ENCODE measurements around the gene TSPAN14. TPM values are rescaled to one million over a fixed set of nuclear protein-coding genes. Genes with fewer than 3 reads are reported as not detected.

TSPAN14 gene
- total RNA-seq, 1 donor from 2014 or later = 111 TPM

- TF ChIP-seq CTCF (conservative IDR thresholded peaks at IDR 0.05) = no peak
- Mint-ChIP-seq H3K27ac (no peak overlapping the region), H3K4me1 (ENCODE audit: unreplicated experiment) (peaks cover 24% of the 10 kb centered on the region), H3K36me3 (peaks cover 50% of the 10 kb centered on the region), H3K27me3 (no peaks in the 10 kb centered on the region), H3K9me3 (no peaks in the 10 kb centered on the region), H3K4me3 (no peak overlapping the region)
- no peak for DNase-seq (ENCODE audit: extremely low spot score, unreplicated experiment)
Measured at GRCh38 chr10:80491251-80492102, 37.4 kb downstream of the TSPAN14 start.

DNA sequence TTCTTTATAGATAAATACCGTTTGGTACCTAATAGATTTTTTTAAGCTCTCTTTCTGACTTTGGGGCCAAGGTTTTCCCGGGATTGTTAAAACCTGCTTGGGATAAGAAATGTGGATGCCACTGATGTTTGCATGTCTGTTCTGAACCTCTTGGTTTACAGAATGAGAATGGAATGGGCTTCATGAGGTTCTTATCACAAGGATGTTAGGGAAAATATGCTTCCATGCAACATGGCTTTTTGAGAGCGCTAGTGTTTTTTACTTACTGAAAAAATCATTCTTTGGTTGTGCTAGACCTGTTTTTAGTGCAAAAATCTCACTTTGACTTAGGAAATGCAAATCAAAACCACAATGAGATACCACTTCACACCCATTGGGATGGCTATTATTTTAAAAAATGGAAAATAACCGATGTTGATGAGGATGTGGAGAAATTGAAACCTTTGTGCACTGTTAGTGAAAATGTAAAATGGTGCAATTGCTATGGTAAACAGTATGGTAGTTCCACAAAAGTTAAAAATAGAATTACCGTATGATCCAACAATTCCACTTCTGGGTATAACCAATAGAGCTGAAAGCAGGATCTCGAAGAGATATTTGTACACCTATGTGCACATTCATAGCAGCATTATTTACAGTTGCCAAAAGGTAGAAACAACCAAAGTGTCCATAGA is 38.9 kb downstream of the TSPAN14 start:
- no peak for DNase-seq (ENCODE audit: extremely low spot score, unreplicated experiment)
- no peaks in the 10 kb centered on the region for H3K27me3 Mint-ChIP-seq
- no peaks in the 10 kb centered on the region for H3K9me3 Mint-ChIP-seq
- peak overlapping the region; percentile 43 for H3K27ac Mint-ChIP-seq
- peaks cover 59% of the 10 kb centered on the region for H3K36me3 Mint-ChIP-seq
- H3K4me1 Mint-ChIP-seq (ENCODE audit: unreplicated experiment) = peaks cover 28% of the 10 kb centered on the region
- H3K4me3 Mint-ChIP-seq = no peak overlapping the region
- TF ChIP-seq CTCF (conservative IDR thresholded peaks at IDR 0.05) = no peak

- TF ChIP-seq CTCF (conservative IDR thresholded peaks at IDR 0.05) = no peak
- Mint-ChIP-seq H3K27ac (peak overlapping the region; percentile 43), H3K4me1 (ENCODE audit: unreplicated experiment) (peaks cover 34% of the 10 kb centered on the region), H3K36me3 (peaks cover 60% of the 10 kb centered on the region), H3K4me3 (no peak overlapping the region), H3K9me3 (no peaks in the 10 kb centered on the region), H3K27me3 (no peaks in the 10 kb centered on the region)
- DNase-seq (ENCODE audit: extremely low spot score, unreplicated experiment) = no peak
Measured at GRCh38 chr10:80493522-80494051, 39.5 kb downstream of the TSPAN14 start.

DNA sequence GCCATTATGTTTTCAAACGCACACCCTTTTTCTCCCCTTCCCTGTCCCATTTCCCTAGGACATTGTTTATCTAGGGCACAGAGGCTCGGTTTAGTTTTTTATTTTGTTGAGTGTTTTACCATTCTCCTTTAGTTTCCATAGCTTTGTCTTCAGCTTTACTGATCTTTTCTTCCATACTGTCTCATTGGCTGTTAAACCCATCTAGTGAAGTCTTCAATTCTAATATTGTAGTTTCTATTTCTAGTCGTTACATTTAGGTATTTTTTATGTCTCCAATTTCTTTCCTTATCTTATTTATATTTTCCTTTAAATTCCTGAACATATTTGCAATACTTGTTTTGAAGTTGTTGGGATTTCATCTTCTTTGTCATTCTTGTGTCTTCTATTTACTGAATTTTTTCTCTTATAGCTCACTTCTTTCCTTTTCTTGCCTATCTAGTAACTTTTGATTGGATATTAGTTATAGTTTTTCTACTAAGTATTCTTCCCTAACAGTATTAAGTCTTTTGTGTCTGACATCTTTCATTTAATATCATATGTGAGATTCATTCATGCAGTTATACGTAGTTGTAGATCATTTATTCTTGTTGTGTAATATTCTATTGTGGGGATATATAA is 42.6 kb downstream of the TSPAN14 start:
- Mint-ChIP-seq H3K27me3 (no peaks in the 10 kb centered on the region), H3K36me3 (peaks cover 38% of the 10 kb centered on the region), H3K4me3 (no peak overlapping the region), H3K9me3 (no peaks in the 10 kb centered on the region), H3K4me1 (ENCODE audit: unreplicated experiment) (peaks cover 45% of the 10 kb centered on the region), H3K27ac (peak overlapping the region; percentile 2)
- DNase-seq (ENCODE audit: extremely low spot score, unreplicated experiment) = no peak
- no peak for TF ChIP-seq CTCF (conservative IDR thresholded peaks at IDR 0.05)

DNA sequence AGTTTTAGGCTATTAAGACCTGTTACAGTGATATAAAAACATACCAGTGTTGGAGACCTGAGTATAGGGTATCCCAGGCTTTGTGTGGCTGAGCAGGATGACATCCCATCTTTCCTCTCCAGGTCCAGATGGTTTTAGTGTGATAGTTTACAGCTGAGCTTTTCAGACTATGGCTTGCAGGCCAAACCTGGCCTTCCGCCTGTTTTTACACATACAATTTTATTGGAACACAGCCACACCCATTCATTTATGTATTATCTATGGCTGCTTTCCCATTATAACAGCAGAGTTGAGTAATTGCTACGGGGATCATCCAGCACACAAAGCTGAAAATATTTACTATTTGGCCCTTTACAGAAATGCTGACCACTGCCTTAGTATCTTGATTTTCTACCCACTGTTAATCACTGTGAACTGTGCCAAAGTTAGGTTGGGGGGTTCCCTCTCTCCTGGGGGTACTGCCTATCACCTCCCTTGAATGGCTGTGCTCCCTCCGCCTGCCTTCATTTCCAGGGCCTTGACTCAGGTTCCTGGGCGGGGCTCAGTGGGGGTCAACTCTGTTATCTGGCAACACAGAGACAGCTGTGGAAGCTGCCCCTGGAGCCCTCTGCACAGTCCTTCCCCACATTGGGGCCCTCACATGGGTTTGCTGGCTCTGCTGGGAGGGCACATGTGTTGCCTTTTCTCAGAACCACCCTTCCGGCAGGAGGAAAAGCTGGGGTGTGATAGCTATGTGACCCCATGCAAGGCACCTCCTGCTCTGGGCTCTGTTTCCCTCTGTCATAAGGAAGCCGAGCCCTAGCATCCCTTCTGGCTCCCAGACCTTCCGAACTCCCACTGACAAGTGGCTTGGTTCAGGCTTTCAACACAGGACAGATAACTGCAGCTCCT is 43.3 kb downstream of the TSPAN14 start:
- H3K27ac Mint-ChIP-seq = peak overlapping the region; percentile 90
- no peak for DNase-seq (ENCODE audit: extremely low spot score, unreplicated experiment)
- H3K4me3 Mint-ChIP-seq = no peak overlapping the region
- no peaks in the 10 kb centered on the region for H3K27me3 Mint-ChIP-seq
- TF ChIP-seq CTCF (conservative IDR thresholded peaks at IDR 0.05) = no peak
- H3K4me1 Mint-ChIP-seq (ENCODE audit: unreplicated experiment) = peaks cover 52% of the 10 kb centered on the region
- no peaks in the 10 kb centered on the region for H3K9me3 Mint-ChIP-seq
- peaks cover 38% of the 10 kb centered on the region for H3K36me3 Mint-ChIP-seq

Measured in type B pancreatic cell (in vitro differentiated cells).